ENCODE data around the gene MOB4. TPM values are rescaled to one million over a fixed set of nuclear protein-coding genes. Genes with fewer than 3 reads are reported as not detected.
A peak's percentile ranks its signal among the peaks of the same experiment; 100 is the strongest.
"Not testable (repeated sequence)": the region's sequence is repeated elsewhere in the genome, so short reads cannot be mapped to it uniquely, and the experiment has no call there.

The MOB4 gene
- 16.1 and 36.9 TPM in 2 replicates for total RNA-seq (2014; rRNA removed; shearing (Covaris generic); ENCODE audit: low replicate concordance)

DNA sequence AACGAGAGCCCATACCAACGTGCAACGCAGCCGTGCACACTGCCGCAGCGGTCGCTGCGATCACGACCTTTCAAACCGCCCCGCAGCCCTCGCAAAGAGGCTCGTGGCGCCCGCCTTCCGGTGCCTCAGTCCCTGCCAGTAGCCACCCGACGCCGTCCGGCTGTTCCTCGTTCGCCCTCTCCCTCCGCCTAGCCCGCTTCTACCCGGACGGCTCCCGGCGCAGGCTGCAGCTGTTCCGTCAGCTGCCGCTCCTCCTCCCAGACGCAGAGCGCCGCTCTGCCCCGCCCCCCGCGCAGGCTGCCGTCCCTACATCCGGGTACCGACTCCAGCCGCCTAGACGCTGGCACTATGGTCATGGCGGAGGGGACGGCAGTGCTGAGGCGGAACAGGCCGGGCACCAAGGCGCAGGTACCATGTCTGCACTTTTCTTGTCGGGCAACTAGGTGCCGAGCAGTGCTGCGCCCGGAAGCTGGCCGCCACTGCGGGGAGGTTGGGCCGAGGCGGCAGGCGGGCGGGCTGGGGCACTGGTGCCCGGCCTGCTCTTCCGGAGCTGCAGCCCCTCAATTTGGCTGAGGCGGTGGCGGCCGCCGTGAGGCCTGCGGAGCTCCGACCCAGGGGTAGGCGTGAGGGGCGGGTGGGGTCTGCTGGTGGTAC is at the start of gene MOB4:
MOB4 (plus strand) TSS at position 328 of the 654 bp plus-strand sequence; CDS start at position 349, 21 bp downstream.
- Histone ChIP-seq H3K9ac (ENCODE audit: low read length) (peak within 1 kb of the TSS; percentile 86), H4K20me1 (ENCODE audit: insufficient read depth, low read depth, low read length) (no peaks in the 10 kb centered on the region), H3K4me1 (ENCODE audit: low read length) (peaks cover 28% of the 10 kb centered on the region), H3K4me3 (ENCODE audit: low read length) (peak within 1 kb of the TSS; percentile 76), H3K27ac (ENCODE audit: low read length) (peak within 1 kb of the TSS; percentile 88), H2AFZ (ENCODE audit: low read length) (peak within 1 kb of the TSS; percentile 57), H3K9me3 (ENCODE audit: low read length) (peaks cover 8% of the 10 kb centered on the region), H3K27me3 (ENCODE audit: low read length) (no peaks in the 10 kb centered on the region), H3K36me3 (ENCODE audit: insufficient read depth, low read length) (peaks cover 22% of the 10 kb centered on the region), H3K9me2 (replicated peaks; ENCODE audit: insufficient read depth, low read length) (no peaks in the 10 kb centered on the region), H3K4me2 (ENCODE audit: low read depth, low read length, poor library complexity, severe bottlenecking) (peak within 1 kb of the TSS; percentile 97), H3K79me2 (ENCODE audit: low read length) (peaks cover 58% of the 10 kb centered on the region)
- DNase-seq: peak; percentile 98

- H4K20me1 ChIP-seq (ENCODE audit: insufficient read depth, low read depth, low read length): no peaks in the 10 kb centered on the region
- H3K4me1 ChIP-seq (ENCODE audit: low read length): no peaks in the 10 kb centered on the region
- peaks cover 5% of the 10 kb centered on the region; the same call in 1 of the 2 replicates for H3K79me2 ChIP-seq (ENCODE audit: low read length)
- no peak overlapping the region for H3K9ac ChIP-seq (ENCODE audit: low read length)
- H3K4me2 ChIP-seq (ENCODE audit: low read depth, low read length, poor library complexity, severe bottlenecking): no peak overlapping the region
- no peak for DNase-seq
- no peaks in the 10 kb centered on the region for H3K9me2 ChIP-seq (replicated peaks; ENCODE audit: insufficient read depth, low read length)
- H3K27ac ChIP-seq (ENCODE audit: low read length): no peak overlapping the region
- H3K9me3 ChIP-seq (ENCODE audit: low read length): no peaks in the 10 kb centered on the region
- H2AFZ ChIP-seq (ENCODE audit: low read length): no peak overlapping the region
- H3K27me3 ChIP-seq (ENCODE audit: low read length): no peaks in the 10 kb centered on the region
- no peak overlapping the region for H3K4me3 ChIP-seq (ENCODE audit: low read length)
- H3K36me3 ChIP-seq (ENCODE audit: insufficient read depth, low read length): peaks cover 50% of the 10 kb centered on the region
These were observed 43.7 kb upstream of the MOB4 start for GRCh38 chr2:197472166-197472565.

GRCh38 chr2:197477797-197478196 is 38.1 kb upstream of the MOB4 start:
- Histone ChIP-seq H3K9ac (ENCODE audit: low read length) (no peak overlapping the region), H3K9me2 (replicated peaks; ENCODE audit: insufficient read depth, low read length) (no peaks in the 10 kb centered on the region), H4K20me1 (ENCODE audit: insufficient read depth, low read depth, low read length) (no peaks in the 10 kb centered on the region), H3K27me3 (ENCODE audit: low read length) (no peaks in the 10 kb centered on the region), H3K4me3 (ENCODE audit: low read length) (no peak overlapping the region), H3K4me2 (ENCODE audit: low read depth, low read length, poor library complexity, severe bottlenecking) (no peak overlapping the region), H3K4me1 (ENCODE audit: low read length) (no peaks in the 10 kb centered on the region), H3K36me3 (ENCODE audit: insufficient read depth, low read length) (peaks cover 19% of the 10 kb centered on the region), H3K79me2 (ENCODE audit: low read length) (no peaks in the 10 kb centered on the region), H3K27ac (ENCODE audit: low read length) (no peak overlapping the region), H3K9me3 (ENCODE audit: low read length) (no peaks in the 10 kb centered on the region), H2AFZ (ENCODE audit: low read length) (no peak overlapping the region)
- DNase-seq: no peak

- no peaks in the 10 kb centered on the region for H3K9me2 ChIP-seq (replicated peaks; ENCODE audit: insufficient read depth, low read length)
These were observed 35.5 kb upstream of the MOB4 start for GRCh38 chr2:197480165-197481036.

GRCh38 chr2:197484248-197484647 is 31.6 kb upstream of the MOB4 start:
- H3K4me2 ChIP-seq (ENCODE audit: low read depth, low read length, poor library complexity, severe bottlenecking); H3K79me2 ChIP-seq (ENCODE audit: low read length); DNase-seq; H3K9me3 ChIP-seq (ENCODE audit: low read length); H3K27me3 ChIP-seq (ENCODE audit: low read length); H2AFZ ChIP-seq (ENCODE audit: low read length); H4K20me1 ChIP-seq (ENCODE audit: insufficient read depth, low read depth, low read length); H3K9me2 ChIP-seq (replicated peaks; ENCODE audit: insufficient read depth, low read length); H3K27ac ChIP-seq (ENCODE audit: low read length); H3K4me1 ChIP-seq (ENCODE audit: low read length); H3K4me3 ChIP-seq (ENCODE audit: low read length); H3K9ac ChIP-seq (ENCODE audit: low read length): not testable (repeated sequence)
- H3K36me3 ChIP-seq (ENCODE audit: insufficient read depth, low read length): peaks cover 32% of the 10 kb centered on the region

More at GRCh38 chr2:197480165-197481036, 35.5 kb upstream of the MOB4 start:
- Histone ChIP-seq H3K4me2 (ENCODE audit: low read depth, low read length, poor library complexity, severe bottlenecking) (no peak overlapping the region), H3K79me2 (ENCODE audit: low read length) (no peaks in the 10 kb centered on the region), H3K27me3 (ENCODE audit: low read length) (no peaks in the 10 kb centered on the region), H3K36me3 (ENCODE audit: insufficient read depth, low read length) (peaks cover under 1% of the 10 kb centered on the region; the same call in 1 of the 2 replicates), H3K4me3 (ENCODE audit: low read length) (no peak overlapping the region), H4K20me1 (ENCODE audit: insufficient read depth, low read depth, low read length) (no peaks in the 10 kb centered on the region), H3K9me3 (ENCODE audit: low read length) (no peaks in the 10 kb centered on the region), H3K9ac (ENCODE audit: low read length) (no peak overlapping the region), H2AFZ (ENCODE audit: low read length) (no peak overlapping the region), H3K4me1 (ENCODE audit: low read length) (no peaks in the 10 kb centered on the region), H3K27ac (ENCODE audit: low read length) (no peak overlapping the region)
- no peak for DNase-seq

- no peaks in the 10 kb centered on the region for H3K27me3 ChIP-seq (ENCODE audit: low read length)
- H3K27ac ChIP-seq (ENCODE audit: low read length): no peak overlapping the region
- no peaks in the 10 kb centered on the region for H3K4me1 ChIP-seq (ENCODE audit: low read length)
- no peaks in the 10 kb centered on the region for H3K79me2 ChIP-seq (ENCODE audit: low read length)
- H3K4me2 ChIP-seq (ENCODE audit: low read depth, low read length, poor library complexity, severe bottlenecking): no peak overlapping the region
- peaks cover 50% of the 10 kb centered on the region for H3K36me3 ChIP-seq (ENCODE audit: insufficient read depth, low read length)
- no peaks in the 10 kb centered on the region for H3K9me2 ChIP-seq (replicated peaks; ENCODE audit: insufficient read depth, low read length)
- H3K9me3 ChIP-seq (ENCODE audit: low read length): no peaks in the 10 kb centered on the region
- no peak for DNase-seq
- no peak overlapping the region for H2AFZ ChIP-seq (ENCODE audit: low read length)
- H3K4me3 ChIP-seq (ENCODE audit: low read length): no peak overlapping the region
- H3K9ac ChIP-seq (ENCODE audit: low read length): no peak overlapping the region
- 0 out of 2 replicates have a peak, but pooled peaks cover 3% of the 10 kb centered on the region for H4K20me1 ChIP-seq (ENCODE audit: insufficient read depth, low read depth, low read length)
These were observed 29.7 kb upstream of the MOB4 start for GRCh38 chr2:197486175-197486574.

DNA sequence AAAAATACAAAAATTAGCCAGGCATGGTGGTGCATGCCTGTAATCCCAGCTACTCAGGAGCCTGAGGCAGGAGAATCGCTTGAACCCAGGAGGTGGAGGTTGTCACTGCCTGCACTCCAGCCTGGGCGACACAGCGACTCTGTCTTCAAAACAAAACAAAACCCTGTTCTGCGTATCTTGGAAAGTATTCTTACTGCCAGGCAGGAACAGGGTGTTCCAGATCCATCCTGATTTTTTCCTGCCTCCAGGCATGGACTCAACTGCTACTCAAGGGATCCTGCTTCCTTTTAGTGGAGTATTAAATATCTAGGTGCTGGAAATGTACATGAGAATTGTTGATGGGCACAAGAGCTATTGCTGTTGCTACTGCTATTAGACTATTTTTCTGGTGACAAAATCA is 28.5 kb upstream of the MOB4 start:
- Histone ChIP-seq H3K4me1 (ENCODE audit: low read length) (no peaks in the 10 kb centered on the region), H3K36me3 (ENCODE audit: insufficient read depth, low read length) (peaks cover 61% of the 10 kb centered on the region)
- DNase-seq: no peak

DNA sequence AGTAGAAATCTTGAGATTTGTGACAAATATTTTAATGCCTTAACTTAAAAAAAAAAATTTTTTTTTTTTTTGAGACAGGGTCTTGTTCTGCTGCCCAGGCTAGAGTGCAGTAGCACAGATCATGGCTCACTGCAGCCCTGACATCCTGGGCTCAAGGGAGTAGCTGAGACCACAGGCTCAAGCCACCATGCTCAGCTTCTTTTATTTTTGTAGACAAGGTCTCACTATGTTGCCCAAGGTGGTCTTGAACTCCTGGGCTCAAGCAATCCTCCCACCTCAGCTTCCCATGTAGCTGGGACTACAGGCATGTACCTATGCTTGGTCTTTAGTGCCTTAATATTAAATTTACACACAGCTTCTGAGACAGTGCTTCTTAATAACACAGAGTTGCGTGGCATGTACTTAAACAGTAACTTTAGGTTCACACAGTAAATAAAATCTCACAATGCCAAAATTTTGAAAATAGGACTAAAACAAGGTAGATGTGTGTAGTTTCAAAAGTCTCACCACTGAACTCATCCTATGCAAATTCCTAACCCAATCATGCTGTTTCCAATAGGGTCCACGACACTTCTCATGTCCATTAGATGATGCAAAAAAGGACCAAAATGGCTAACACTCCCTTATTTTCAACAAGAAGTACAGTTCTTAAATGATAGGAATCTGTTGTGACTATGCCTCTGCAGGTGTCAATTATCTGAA is 20.3 kb upstream of the MOB4 start:
- Histone ChIP-seq H3K36me3 (ENCODE audit: insufficient read depth, low read length) (peaks cover 79% of the 10 kb centered on the region), H3K27me3 (ENCODE audit: low read length) (no peaks in the 10 kb centered on the region), H3K9ac (ENCODE audit: low read length) (no peak overlapping the region), H3K4me3 (ENCODE audit: low read length) (no peak overlapping the region), H3K27ac (ENCODE audit: low read length) (no peak overlapping the region), H3K9me3 (ENCODE audit: low read length) (no peaks in the 10 kb centered on the region), H4K20me1 (ENCODE audit: insufficient read depth, low read depth, low read length) (peaks cover 31% of the 10 kb centered on the region), H2AFZ (ENCODE audit: low read length) (no peak overlapping the region), H3K9me2 (replicated peaks; ENCODE audit: insufficient read depth, low read length) (no peaks in the 10 kb centered on the region), H3K79me2 (ENCODE audit: low read length) (peaks cover 64% of the 10 kb centered on the region), H3K4me1 (ENCODE audit: low read length) (peaks cover 29% of the 10 kb centered on the region), H3K4me2 (ENCODE audit: low read depth, low read length, poor library complexity, severe bottlenecking) (peak overlapping the region; percentile 81)
- DNase-seq: no peak

More for the DNA sequence above, 28.5 kb upstream of the MOB4 start:
- Histone ChIP-seq H3K9me2 (replicated peaks; ENCODE audit: insufficient read depth, low read length) (no peaks in the 10 kb centered on the region), H3K4me2 (ENCODE audit: low read depth, low read length, poor library complexity, severe bottlenecking) (no peak overlapping the region), H3K27ac (ENCODE audit: low read length) (no peak overlapping the region), H3K79me2 (ENCODE audit: low read length) (no peaks in the 10 kb centered on the region), H3K4me3 (ENCODE audit: low read length) (no peak overlapping the region), H3K27me3 (ENCODE audit: low read length) (no peaks in the 10 kb centered on the region), H2AFZ (ENCODE audit: low read length) (no peak overlapping the region), H3K9me3 (ENCODE audit: low read length) (no peaks in the 10 kb centered on the region), H4K20me1 (ENCODE audit: insufficient read depth, low read depth, low read length) (peaks cover 3% of the 10 kb centered on the region; the same call in 1 of the 2 replicates), H3K9ac (ENCODE audit: low read length) (no peak overlapping the region)
